Stimulated activated CD4-positive, alpha-beta T cell treated with anti-CD3 and anti-CD28 coated beads, Interleukin-4, amount 100 ng/mL, for 1 hour (primary cell): Measurements from ENCODE around the gene NR1H2.
"Not testable (repeated sequence)": the region's sequence is repeated elsewhere in the genome, so short reads cannot be mapped to it uniquely, and the experiment has no call there.

Experiments used
- DNase-seq: peaks from one replicate; pipeline ENCODE4 v3.0.0-alpha.2; 2020

The NR1H2 gene

DNA sequence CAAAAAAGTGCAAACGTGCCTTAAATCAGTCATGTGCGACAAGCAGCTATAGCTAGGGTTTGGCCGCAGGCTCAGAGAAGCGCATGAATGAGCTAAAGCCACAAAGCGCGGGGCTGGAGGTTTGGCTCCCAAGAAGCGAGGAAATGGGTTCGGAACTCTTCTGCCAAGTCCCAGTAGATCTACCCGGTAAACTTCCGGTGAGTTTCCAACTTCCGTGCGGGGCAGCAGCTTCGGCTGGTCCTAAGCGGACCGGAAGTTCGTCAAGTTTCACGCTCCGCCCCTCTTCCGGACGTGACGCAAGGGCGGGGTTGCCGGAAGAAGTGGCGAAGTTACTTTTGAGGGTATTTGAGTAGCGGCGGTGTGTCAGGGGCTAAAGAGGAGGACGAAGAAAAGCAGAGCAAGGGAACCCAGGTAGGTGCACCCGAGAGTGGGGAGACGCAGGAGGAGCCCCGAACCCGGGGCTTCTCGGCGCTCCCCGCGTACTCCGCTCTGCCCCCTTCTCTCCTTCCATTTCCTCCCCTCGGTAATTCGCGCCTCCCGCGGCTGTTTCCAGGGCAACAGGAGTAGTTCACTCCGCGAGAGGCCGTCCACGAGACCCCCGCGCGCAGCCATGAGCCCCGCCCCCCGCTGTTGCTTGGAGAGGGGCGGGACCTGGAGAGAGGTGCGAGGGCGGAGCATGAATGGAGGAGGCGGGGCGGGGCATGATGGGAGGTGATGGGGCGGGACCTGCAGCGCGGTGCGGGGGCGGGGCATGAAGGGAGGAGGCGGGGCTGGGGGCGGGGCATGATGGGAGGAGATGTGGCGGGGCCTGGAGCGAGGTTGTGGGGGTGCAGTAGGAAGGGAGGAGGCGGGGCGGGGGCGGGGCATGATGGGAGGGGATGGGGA lies at the start of gene NR1H2:
Gene NR1H2, plus strand, starts transcription at position 292 of the 885 bp plus-strand sequence. CDS start 1,149 bp downstream, outside the sequence.
- DNase-seq, result peak; percentile 92

DNA sequence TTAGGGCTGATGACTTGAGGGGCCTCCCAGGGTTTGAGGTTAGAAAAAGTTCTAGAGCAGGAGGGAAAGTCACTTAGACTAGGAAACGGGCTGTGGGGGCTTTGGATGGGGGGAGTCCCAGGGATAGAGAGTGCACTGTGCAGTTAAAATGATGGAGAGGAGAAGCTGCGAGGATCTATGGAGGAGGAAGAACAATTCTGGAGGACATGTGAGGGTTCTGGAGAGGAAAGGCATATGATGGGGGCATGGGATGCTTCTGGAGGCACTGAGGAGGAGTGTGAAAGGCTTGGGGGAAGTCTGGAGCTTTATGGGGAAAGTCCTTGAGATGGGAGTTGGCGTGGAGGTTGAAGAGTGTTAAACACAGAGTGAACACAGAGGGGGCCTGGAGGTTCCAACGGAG lies 49.2 kb upstream of the NR1H2 start:
- DNase-seq, result no peak

GRCh38 chr19:50327461-50328223 lies 48.6 kb upstream of the NR1H2 start:
- DNase-seq, result no peak

DNA sequence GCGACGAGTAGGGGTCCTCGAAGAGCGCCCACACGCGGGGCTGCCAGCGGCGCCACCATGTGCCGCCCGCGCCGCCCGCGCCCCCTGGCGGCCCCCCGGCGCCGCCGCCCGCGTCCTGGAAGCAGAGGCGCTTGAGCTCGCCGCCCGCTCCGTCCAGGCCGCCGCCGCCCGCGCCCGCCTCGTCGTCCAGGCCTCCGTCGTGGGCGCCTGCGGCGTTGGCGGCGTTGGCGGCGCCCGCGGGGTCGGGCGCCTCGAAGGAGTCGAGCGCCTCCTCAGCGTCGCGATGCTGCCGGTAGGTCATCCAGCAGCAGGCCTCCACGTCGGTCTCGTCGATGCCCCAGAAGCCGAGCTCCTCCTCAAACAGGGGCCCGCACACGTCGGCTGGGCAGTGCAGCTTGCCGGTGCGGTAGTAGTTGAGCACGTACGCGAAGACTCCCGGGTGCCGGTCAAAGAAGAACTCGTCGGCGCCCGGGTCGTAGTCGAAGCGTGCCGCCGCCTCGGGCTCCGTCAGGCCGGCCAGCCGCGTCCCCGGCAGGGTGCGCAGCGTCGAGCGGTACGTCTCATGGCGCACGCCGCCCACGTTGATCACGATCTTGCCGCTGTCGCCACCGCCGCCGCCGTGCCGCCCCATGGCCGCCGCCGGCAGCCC lies 47.9 kb upstream of the NR1H2 start:
- DNase-seq, result peak; percentile 59

DNA sequence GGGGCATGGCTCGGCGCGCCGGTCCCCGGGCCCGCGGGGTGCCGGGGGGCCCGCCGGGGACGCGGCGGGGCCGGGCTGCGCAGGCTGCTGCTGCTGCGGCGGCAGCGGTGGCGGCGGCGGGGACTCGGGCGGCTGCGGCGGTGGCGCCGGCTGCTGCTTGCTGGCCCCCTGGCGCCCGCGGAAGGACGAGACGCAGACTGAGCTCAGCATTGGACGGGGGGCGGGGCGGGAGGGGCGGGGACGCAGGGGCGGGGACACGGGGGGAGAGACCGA lies 47.4 kb upstream of the NR1H2 start:
- DNase-seq, result no peak

- peak; percentile 96 for DNase-seq
These were observed 46.9 kb upstream of the NR1H2 start, which contains the start of gene KCNC3 for GRCh38 chr19:50329146-50329925. TSS of gene KCNC3 (minus strand) at chr19:50329377. CDS start at chr19:50329082, 295 bp downstream.

GRCh38 chr19:50329926-50330294 lies 46.3 kb upstream of the NR1H2 start:
- DNase-seq, result not testable (repeated sequence)

GRCh38 chr19:50330365-50331078 lies 45.7 kb upstream of the NR1H2 start:
- DNase-seq, result peak; percentile 82

DNA sequence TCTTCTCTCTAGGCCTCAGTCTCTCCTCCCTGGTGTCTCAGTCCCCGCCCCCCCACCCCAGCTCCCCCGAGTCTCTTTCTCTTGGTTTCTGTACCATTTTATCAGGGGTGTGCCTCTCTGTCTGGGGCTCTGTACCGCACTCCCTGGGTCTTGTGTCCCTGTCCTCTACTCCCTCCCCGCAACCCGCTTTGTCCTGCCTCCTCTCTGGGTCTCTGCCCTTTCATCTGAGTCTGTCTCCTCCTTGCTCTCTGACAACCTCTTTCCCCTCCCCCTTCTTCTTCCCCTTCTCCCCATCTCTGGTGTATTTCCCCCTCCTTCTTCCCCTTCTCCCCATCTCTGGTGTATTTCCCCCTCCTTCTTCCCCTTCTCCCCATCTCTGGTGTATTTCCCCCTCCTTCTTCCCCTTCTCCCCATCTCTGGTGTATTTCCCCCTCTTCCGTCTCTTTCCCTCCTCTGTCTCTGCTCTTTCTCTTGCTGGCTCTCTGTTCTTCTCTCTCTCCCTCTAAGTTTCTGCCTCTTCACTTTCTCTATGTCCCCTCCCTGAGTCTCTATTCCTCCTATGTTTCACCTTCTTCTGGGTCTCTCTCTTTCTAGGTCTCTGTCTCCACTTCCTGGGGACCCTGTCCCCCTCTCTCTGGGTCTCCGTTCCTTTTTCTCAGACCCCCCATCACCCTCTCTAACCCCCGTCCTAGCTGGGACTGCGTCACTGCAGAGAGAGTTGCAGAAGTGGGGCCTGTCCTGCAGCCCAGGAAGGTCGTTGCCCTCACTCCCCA lies 44.9 kb upstream of the NR1H2 start:
- DNase-seq, result no peak

- no peak for DNase-seq
These were observed 44.3 kb upstream of the NR1H2 start for GRCh38 chr19:50331994-50332243.

DNA sequence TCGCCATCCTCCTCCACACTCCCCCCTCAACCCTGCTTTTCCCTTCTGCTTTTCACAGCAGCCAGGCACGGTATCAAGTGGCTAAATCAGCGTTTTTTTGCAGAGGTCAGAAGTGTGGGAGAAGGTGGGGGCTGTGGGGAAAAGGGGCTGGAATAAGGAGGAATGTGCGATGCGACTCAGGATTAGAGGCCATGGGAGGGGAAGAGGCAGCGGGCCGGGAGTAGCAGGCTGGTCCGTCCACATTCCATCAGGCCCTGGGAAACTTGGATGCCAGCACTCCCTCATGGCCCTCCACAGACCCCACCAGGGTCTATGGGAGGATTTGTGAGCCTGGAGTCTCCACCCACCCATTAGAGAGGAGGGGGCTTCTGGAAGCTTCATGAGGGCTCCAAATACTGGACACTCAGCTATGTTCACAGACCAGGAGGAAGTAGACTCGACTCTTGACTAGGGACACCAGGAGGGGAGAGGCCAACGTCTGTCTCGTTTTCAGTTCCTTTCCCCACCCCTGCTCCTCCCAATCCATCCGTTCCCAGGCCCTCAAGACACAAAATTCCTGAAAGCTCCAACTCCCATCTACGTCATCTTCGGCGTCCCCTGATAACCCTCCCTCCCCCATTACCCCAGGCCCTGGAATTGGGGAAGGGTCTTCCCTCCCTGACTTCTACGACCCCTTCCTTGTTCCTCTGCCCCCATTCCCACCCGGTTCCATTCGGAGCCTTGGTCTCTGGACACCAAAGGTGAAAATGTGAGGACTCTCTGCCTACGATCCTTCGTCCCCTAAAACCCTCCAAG lies 43.8 kb upstream of the NR1H2 start:
- no peak for DNase-seq

- peak; percentile 92 for DNase-seq
These were observed 43.0 kb upstream of the NR1H2 start for GRCh38 chr19:50333235-50333736.

DNA sequence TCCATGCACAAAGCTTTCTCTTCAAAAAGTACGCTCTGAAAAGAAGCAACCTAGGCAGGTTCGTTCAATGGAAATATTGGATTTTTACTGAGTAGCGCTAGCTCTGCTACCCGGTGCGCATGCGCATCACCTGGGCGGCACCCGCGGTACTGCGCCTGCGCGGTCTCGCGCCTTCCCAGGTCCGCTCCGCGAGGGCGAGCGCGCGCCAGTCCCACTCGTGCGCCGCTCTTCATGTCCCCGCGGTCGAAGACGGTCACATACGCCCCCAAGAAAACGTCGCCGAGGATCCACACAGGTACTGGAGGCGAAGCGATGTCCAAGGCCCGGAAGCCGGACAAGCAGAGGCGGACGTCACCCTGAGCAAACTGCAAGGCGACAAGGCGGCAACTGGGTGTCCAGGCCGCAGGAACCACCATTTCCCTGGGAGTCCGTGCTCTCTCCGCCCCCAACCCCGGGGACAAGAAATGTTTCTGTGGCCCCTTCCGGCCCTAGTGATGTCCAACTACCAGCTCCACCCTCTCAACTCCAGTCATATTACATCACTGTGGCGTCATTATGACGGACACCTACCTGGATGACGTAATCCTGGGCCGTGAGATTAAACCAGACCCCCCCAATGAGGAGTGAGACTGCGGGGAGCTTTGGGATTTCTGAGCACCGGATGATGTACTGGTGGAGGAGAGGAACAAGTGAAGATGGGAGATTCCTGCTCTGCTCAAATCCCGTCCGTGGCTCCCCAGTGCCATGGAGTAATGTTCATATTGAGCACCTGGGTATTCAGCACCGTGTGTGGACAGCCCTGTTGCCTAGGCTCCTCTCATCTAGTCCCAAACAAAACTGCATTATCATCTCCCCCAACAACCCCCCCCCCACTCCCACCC lies 42.3 kb upstream of the NR1H2 start:
- DNase-seq, result peak; percentile 84

DNA sequence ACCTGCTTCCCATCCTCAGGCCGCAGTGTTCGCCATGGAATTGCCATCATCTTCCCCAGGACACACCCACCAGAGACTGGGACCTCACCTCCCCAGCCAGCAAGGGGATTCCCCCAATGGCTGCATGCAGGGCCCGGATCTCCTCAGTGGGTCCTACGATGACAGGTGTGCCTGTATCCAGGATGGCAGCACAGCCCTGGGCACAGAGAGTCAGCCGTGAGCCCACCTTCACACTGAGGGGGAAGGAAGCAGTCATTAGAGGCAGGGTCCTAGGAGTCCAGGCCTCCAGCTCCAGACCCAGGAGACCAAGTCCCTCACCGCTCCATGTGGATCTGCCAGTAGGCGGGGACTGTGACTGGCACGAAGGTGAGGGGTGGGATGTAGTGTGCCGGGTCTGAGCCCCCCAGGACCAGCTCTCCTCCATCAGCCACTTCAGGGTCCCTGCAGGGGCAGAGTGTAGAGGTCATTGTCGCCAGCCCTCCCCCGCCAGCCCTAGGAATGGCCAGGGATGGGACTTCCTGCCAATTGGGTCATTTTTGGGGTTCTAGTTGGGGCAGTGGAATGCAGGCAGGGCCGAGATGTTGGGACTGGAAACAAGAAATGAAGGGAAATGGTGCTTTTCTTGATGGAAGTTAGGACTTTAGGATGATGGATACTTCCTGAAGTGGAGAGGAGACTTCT lies 41.4 kb upstream of the NR1H2 start:
- DNase-seq, result no peak

DNA sequence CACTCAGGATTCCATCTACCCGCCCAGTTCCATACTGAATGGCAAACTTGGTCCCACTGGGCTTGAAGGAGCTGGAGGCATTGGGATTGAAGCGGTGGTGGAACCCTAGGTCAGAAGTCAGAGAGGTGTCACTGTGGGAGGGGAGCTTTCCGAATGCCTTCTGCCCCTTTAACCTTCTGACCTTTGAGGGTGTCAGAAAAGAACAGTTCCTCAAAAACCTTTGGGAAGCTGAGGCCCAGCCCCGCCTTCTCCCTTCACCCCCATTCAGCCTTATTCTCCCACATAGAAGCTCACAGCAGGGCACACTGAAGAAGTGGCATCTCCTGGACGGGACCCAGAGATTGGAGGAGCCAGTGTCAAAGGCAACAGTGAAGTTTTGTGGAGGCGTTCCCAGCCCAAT lies 39.2 kb upstream of the NR1H2 start:
- DNase-seq, result not testable (repeated sequence)

- DNase-seq, result no peak
These were observed 35.9 kb upstream of the NR1H2 start for GRCh38 chr19:50340331-50340730.

DNA sequence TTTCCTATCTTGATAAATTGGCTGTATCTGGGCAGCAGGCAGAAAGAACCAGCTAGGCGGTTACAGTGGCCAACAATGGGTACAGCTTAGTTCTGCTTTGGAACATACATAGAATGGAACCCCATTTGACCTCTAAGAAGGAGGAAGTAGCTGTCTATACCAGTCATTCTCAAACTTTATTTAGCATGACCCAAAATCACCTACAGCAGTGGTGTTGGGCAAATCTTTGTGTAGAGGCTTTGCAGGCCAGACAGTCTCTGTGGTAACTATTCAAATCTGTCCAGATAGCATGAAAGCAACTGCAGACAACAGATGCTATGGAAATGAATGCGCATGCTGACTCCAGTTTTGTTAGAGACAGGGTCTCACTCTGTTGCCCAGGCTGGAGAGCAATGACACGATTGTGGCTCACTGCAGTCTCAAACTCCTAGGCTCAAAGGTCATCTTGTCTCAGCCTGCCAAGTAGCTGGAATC lies 35.1 kb upstream of the NR1H2 start:
- no peak for DNase-seq

GRCh38 chr19:50344661-50345318 lies 31.5 kb upstream of the NR1H2 start:
- no peak for DNase-seq
